HepG2 (cell line): ENCODE measurements around the gene IRF7. TPM values are rescaled to one million over a fixed set of nuclear protein-coding genes. Genes with fewer than 3 reads are reported as not detected.

ENCODE experiments used
- BCLAF1 ChIP-seq: fragments of 450-650 bp; IDR thresholded peaks from 2 replicates; pipeline ENCODE4 v1.6.1; 2017; ENCODE audit warnings: mild to moderate bottlenecking
- BORCS8-MEF2B ChIP-seq: sonication (generic); formaldehyde crosslinking; IDR thresholded peaks from 2 replicates; pipeline ENCODE4 v1.8.0; 2022; ENCODE audit warnings: mild to moderate bottlenecking, missing genetic modification reagents
- E2F5 ChIP-seq: sonication (generic); formaldehyde crosslinking; conservative IDR thresholded peaks from 2 replicates; pipeline ENCODE4 v1.4.0; 2020; ENCODE audit warnings: missing genetic modification reagents
- HINFP ChIP-seq: sonication (generic); formaldehyde crosslinking; IDR thresholded peaks from 2 replicates; pipeline ENCODE4 v1.4.0; 2020; ENCODE audit warnings: low read depth, mild to moderate bottlenecking, missing genetic modification reagents
- HNRNPL ChIP-seq: fragments of 200-400 bp; formaldehyde crosslinking; IDR thresholded peaks from 2 replicates; pipeline ENCODE4 v1.6.1; 2017; ENCODE audit warnings: mild to moderate bottlenecking, low read depth, low read length
- MAF1 ChIP-seq: sonication (generic); formaldehyde crosslinking; IDR thresholded peaks from 2 replicates; pipeline ENCODE4 v1.5.0; 2020; ENCODE audit warnings: missing genetic modification reagents, borderline replicate concordance
- MLXIP ChIP-seq: sonication (generic); formaldehyde crosslinking; IDR thresholded peaks from 2 replicates; pipeline ENCODE4 v1.9.0; 2021; ENCODE audit warnings: missing genetic modification reagents, borderline replicate concordance
- POLR2AphosphoS5 ChIP-seq: IDR thresholded peaks from 2 replicates; pipeline ENCODE4 v1.6.1; 2012; ENCODE audit warnings: low read depth, low read length
- PRDM4 ChIP-seq: sonication (generic); formaldehyde crosslinking; IDR thresholded peaks from 2 replicates; pipeline ENCODE4 v1.9.0; 2021; ENCODE audit warnings: missing genetic modification reagents, borderline replicate concordance
- SPEN ChIP-seq: sonication (generic); formaldehyde crosslinking; IDR thresholded peaks from 2 replicates; pipeline ENCODE4 v1.5.1; 2020; ENCODE audit warnings: low read depth, mild to moderate bottlenecking, missing genetic modification reagents
- THAP11 ChIP-seq: IDR thresholded peaks from 2 replicates; pipeline ENCODE4 v1.6.1; 2016; ENCODE audit warnings: missing biosample characterization, missing genetic modification reagents
- ZNF33B ChIP-seq: sonication (generic); formaldehyde crosslinking; IDR thresholded peaks from 2 replicates; pipeline ENCODE4 v1.5.1; 2020; ENCODE audit warnings: mild to moderate bottlenecking, missing genetic modification reagents
- ZNF468 ChIP-seq: sonication (generic); formaldehyde crosslinking; IDR thresholded peaks from 2 replicates; pipeline ENCODE4 v1.8.0; 2022; ENCODE audit warnings: mild to moderate bottlenecking, moderate library complexity, missing genetic modification reagents
- ZNF513 ChIP-seq: sonication (generic); formaldehyde crosslinking; conservative IDR thresholded peaks from 2 replicates; pipeline ENCODE4 v1.5.0; 2020; ENCODE audit warnings: missing genetic modification reagents
- ZNF746 ChIP-seq: sonication (generic); formaldehyde crosslinking; IDR thresholded peaks from 2 replicates; pipeline ENCODE4 v1.8.0; 2022; ENCODE audit warnings: mild to moderate bottlenecking, missing genetic modification reagents
- polyA plus RNA-seq, 8 experiments: library from polyadenylated mRNA; depleted of rRNA in 3 of 8; stranded (reverse) in 7 of 8; unstranded in 1 of 8; fragments of >200 nt; fragmentation: Illumina TruSeq in 4 of 8; extraction: Trizol in 4 of 8; gene quantifications; 2 replicates each; pipeline versions ENCODE4 v1.2.1 to v1.2.3, GENCODE V29; 2011 to 2016; ENCODE audit warnings: low read depth in 4 of 8, missing spikeins in 1 of 8, mixed read lengths in 1 of 8; ENCODE audit not compliant: insufficient read depth in 1 of 8
- total RNA-seq, 5 experiments: library from RNA; depleted of rRNA; stranded (reverse); fragments of >200 nt; fragmentation: Illumina TruSeq; extraction: Trizol; gene quantifications; 2 replicates each; pipeline ENCODE4 v1.2.3, GENCODE V29; 2016; ENCODE audit warnings: low read depth in 1 of 5
- TF ChIP-seq, protein P1 (sequence below): sonication (generic); formaldehyde crosslinking; IDR thresholded peaks from 2 replicates; pipeline ENCODE4 v1.5.1; 2020; ENCODE audit warnings: missing genetic modification reagents, mild to moderate bottlenecking, borderline replicate concordance

The IRF7 gene
- total and polyA plus RNA-seq, 2 of the 13 experiments (the other 11 are each of a cell fraction or from before 2014, with no cell fraction given) = not detected

GRCh38 chr11:565921-566509 is 49.7 kb downstream of the IRF7 start (continued):
- TF ChIP-seq HINFP (CRISPR knock-in tag) (peak; percentile 38; the same call in 1 of the 2 replicates), MLXIP (CRISPR knock-in tag) (no peak), ZNF513 (CRISPR knock-in tag) (no peak), THAP11 (CRISPR knock-in tag) (no peak), PRDM4 (CRISPR knock-in tag) (no peak), BCLAF1 (no peak), E2F5 (CRISPR knock-in tag) (no peak), ZNF468 (CRISPR knock-in tag) (no peak), HNRNPL (peak; percentile 81), ZNF746 (CRISPR knock-in tag) (no peak), POLR2AphosphoS5 (peak; percentile 14), SPEN (CRISPR knock-in tag) (peak; percentile 50; the same call in 1 of the 2 replicates), BORCS8-MEF2B (CRISPR knock-in tag) (no peak), ZNF33B (CRISPR knock-in tag) (no peak), MAF1 (CRISPR knock-in tag) (no peak)
- TF ChIP-seq, protein P1, sequence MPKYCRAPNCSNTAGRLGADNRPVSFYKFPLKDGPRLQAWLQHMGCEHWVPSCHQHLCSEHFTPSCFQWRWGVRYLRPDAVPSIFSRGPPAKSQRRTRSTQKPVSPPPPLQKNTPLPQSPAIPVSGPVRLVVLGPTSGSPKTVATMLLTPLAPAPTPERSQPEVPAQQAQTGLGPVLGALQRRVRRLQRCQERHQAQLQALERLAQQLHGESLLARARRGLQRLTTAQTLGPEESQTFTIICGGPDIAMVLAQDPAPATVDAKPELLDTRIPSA (CRISPR knock-in tag) = no peak
